HL-60/S4 (cell line): Measurements from ENCODE around the gene ARID1A.

Experiments used
- in situ Hi-C: fragments of 300-500 bp; cut with MboI; formaldehyde crosslinking; loops from 2 replicates; pipeline ENCODE4 v1.14.3; 2022; ENCODE audit warnings: low sequenced_read_pairs

Gene ARID1A

DNA sequence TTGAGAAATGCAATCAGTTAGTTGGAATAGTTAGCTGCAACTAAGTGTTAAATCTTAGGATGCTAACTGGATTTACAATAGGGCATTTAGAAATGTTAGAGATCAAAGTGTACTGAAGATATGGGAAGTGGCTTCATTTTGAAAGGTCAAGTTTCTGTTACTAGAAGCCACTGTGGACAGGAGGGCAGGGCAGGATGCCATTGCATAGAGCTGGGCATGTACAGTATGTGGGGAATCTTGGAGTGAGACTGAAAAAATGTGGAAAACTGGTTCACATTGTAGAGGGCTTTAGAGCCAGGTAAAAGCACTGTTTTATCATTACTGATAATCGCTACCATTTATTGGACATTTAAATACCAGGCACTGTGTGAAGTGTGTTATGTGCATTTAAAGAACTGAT, 31.0 kb downstream of the ARID1A start:
- in situ Hi-C loops, result no loop called here

DNA sequence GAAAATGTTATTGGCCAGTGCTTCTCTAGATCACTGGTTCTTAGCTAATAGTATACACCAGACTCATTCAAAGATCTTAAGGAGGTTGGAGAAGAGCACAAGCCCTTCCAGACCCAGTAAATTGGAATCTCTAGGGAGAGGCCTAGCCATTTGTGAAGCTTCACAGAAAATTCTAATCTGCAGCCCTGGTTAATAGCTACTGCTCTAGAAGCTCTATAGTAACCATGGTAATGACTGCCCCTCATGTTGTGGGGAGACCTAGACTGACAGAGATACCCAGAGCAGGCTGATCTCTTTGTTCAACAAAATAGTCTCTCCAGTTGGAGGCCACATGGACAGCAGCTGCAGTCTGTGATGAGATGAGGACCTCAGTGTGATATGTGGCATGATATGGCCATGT, 31.7 kb downstream of the ARID1A start:
- in situ Hi-C loops, result no loop called here

DNA sequence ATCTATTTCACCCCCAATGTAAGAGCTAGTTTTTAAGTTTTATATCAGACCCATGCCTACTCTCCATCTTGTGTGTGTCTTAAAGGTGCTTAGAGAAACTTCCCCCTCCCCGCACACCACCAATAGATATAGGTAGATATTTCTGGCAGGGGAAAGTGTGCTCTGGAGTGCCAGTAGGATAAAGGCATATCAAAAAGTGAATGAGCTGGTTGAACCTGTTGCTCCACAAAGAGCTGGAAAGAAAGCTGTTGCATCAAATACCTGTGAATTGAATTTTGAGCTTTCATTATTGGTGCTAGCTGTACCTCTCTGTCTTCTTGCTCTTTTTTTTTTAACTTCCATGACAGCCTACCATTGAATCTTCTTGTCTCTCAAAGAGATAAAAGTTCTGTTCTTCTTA, 32.8 kb downstream of the ARID1A start:
- in situ Hi-C loops, result no loop called here

DNA sequence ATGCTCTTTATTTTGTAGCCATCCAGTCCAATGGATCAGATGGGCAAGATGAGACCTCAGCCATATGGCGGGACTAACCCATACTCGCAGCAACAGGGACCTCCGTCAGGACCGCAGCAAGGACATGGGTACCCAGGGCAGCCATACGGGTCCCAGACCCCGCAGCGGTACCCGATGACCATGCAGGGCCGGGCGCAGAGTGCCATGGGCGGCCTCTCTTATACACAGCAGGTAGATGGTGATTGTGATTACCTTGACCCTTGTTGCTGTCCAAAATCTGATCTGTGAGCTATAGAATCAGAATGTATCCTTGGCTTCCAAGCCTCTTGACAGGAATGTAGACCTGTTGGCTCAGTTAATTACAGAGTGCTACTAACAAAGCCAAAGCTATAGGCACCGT, 33.8 kb downstream of the ARID1A start:
- in situ Hi-C loops, result no loop called here

DNA sequence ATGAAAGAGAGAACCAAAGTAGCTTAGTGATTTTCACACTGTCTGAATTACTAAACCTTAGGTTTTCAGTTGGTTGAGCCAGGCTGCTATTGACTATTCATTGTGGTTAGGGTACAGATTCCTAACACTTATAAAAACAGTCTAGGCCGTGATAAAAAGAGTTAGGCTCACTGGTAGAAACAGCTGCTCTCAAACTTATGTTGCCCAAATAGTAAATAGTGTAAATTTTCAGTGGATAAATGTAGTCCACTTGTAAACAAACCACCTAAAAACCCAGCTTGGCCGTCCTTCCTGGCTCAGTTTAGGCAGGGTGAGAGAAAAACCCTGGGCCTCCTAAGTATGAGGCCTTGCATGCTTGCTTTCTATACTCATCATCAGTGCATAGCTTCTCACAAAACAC, 34.9 kb downstream of the ARID1A start:
- in situ Hi-C loops, result no loop called here

DNA sequence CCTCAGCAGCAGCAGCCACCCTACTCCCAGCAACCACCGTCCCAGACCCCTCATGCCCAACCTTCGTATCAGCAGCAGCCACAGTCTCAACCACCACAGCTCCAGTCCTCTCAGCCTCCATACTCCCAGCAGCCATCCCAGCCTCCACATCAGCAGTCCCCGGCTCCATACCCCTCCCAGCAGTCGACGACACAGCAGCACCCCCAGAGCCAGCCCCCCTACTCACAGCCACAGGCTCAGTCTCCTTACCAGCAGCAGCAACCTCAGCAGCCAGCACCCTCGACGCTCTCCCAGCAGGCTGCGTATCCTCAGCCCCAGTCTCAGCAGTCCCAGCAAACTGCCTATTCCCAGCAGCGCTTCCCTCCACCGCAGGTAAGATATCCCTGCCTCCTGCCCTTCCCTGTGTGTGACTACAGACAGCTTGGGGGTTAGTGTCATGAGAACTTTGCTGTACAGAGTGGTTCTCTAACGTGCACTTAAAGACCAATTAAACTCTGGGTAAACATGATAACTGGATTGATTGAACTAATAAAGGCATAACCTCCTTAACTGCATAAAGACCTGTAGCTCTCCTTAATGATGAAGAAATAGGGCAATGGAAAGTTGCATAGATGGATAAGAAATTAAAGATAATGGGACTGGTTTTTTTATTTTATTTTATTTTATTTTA, 35.6 kb downstream of the ARID1A start:
- in situ Hi-C loops, result no loop called here

DNA sequence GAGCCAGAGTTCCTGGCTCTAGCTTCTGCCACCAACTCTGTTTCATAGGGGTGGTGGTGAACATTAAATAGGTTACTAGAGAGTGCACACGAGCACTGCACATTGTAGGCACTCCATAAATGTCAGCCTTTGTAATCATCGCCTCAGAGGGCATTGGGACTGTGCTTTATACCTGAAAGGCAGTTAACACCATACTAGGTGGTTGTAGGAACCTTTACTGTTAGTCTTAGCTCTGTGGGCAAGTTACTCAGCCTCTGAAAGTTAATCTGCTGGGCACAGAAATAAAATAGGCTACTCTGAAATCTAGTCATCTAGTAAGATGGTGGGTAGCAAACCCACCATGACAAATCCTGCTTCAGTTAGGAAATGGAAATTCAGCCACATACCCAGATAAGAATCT, 37.6 kb downstream of the ARID1A start:
- in situ Hi-C loops, result no loop called here

DNA sequence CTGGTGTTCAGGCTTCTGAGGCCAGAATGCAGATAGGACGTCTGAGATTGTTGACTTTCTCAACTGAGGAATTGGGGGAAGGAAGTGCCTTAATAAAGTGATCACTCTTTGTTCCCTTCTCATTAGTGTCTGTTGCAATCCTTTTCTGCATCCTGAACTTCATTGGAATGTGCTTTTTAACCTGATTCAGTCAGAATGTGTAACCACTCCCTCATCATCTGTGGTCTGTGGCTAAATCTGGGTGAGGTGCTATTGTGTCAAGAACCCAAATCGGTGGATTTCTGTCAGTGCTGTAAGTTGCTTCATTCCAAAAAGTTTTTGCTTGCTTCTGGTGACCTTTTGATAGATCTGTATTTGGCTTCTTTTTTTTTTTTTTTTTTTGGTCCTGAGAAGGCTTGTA, 38.2 kb downstream of the ARID1A start:
- in situ Hi-C loops, result no loop called here

DNA sequence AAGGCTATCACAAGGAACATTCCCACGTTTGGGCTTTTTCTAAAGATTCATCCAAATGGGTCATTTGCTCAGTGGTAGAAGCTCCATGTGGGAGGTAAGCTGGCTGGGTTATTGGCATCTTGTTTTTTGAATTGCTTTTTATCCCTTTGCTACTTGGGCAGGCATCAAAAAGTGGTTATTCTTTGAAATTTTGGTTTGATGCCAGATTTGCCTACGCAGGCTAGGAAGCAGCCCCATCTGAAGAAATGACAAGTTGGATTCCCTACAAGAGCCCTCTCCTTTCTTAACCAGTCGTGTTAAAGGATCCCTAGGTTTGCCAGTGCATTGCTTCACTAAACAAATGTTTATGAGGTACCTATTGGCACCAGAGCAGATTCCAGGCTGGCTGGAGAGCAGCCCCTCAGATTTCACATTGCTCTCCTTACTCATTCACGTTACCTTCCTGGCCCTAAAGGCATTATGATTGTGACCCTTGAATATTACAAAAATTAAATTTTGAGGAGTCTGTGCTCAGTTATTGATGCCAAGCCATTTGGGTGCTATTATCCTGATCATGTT, 38.8 kb downstream of the ARID1A start:
- in situ Hi-C loops, result no loop called here

DNA sequence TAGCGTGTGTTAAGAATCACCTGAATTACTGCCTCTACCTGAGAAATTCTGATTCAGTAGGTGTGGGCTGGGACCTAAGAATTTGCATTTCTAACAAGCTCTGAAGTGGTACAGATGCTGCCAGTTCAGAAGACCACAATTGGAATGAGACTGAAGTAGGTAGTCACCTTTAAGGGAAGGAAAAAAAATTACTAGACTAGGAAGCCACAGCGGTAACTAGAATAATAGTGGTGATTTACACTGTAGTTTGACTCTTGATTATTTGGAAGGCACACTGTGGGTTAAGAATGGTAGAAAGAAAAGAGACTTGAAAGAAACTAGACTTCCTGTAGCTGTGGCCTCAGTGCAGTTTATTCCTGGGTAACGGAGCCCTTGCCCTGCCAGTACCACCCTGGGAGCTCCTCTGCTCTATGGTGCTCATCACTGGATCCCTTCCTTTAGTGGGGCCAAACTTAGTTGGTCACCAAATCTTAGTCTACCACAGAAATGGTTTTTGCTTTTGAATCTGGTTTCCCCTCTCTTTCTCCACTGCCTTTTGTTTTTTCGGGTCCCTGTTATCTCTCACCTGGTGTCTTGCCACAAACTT, 43.6 kb downstream of the ARID1A start:
- in situ Hi-C loops, result no loop called here

DNA sequence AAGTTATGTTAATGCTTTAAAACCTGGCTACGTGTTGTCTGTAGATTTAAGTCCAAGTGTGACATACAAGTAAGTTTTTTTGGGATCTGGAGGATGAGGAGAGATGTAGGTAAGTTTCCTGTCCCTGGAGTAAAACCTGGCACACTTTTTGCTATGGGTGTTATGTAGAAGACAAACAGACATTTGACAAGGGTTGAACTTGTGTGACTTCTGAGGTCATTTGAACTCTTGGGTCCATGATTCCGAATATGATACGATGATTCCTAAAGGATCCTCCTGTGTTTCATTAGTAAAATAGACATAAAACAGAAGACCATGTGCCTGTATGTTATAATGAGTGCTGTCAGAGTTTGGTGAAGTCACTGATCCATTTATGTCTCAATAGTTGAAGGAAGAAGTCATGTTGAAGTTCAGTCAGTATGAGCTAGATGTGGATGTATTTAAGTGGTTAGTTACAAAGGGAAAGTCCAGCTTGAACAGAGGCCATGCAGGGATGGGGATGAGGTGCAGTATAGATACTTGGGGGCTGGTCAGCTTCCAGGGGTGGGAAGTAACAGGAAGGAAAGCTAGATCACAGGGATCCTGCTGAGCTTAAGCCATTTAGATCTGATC, 44.3 kb downstream of the ARID1A start:
- in situ Hi-C loops, result no loop called here

DNA sequence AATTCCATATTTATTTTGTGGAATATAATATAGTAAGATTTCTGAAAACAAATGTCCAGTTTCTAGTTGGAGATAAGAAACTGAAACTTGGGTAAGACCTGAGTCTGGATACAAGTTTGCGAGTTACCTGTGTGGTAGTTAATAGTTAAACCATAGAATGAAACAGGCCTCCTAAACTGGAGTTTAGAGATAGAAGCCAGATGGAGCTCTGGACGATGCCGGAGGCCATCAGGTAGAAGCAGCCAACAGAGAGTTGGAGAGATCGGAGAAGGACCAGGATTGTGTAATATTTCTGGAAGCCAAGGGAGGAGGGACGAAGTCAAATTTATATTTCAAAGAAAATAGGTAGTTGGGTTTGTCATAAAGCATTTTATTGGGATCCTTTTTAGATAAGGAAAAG, 45.1 kb downstream of the ARID1A start:
- in situ Hi-C loops, result no loop called here

DNA sequence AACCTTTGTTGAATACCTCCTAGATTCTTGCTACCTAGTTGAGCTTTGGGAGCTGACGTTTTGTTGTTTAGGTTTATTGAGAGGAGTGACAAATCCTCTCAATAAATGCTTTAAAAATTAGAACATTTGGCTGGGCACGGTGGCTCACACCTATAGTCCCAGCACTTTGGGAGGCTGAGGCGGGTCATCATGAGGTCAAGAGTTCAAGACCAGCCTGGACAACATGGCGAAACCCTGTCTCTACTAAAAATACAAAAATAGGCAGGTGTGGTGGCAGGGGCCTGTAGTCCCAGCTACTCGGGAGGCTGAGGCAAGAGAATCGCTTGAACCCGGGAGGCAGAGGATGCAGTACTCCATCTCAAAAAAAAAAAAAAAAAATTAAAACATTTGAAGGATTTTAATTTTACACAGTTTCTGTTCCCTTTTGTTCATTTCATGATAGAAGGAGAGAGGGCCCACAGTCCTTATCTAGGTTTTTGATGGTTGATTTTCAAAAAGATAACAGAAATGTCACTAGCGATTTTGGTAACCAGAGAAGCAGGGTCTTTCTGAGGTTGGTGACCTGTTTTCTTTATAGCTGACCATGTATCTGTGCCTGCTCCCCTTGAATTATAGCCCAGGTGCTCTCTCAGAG, 47.7 kb downstream of the ARID1A start:
- in situ Hi-C loops, result no loop called here

DNA sequence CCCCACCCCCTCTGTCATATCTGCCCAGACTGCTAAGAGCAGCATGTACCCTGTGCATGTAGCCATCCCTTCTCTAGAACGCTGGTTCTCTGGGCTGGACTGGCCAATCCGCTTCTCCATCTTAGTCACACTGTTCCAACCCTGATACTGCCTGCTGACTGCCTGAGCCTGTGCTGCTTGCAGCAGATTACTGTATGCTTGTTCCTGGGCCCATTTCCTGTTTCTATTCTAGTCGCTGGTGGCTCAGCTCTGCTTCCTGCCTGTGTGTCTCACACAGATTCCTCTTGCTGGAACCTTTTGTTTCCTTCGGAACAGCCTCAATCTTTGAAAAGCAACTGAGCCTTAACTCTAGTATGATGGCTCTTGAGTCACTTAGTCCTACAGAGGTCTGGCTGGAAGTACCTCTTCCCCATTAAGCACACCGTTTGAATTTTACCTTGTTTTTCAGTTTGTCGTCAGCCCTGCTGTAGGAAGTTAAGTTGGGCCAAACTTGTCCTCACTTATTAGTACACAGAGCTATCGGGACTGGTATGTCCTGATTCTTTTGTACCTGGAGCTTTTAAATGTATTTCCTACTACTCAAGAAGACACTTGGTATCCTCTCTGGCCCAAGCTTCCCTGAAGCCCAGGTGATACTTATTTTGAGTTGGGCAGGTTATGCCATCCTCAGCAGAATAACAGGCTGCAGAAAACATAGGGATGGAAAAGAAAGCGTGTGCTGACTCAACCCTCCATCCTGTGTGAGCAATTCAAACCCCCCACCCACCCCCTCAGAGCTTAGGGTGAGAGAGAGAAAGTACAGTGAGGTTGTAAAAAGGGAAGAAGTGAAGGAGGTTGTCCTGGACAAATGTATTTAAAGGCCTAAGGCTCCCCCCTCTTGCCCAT, 48.5 kb downstream of the ARID1A start:
- in situ Hi-C loops, result no loop called here

DNA sequence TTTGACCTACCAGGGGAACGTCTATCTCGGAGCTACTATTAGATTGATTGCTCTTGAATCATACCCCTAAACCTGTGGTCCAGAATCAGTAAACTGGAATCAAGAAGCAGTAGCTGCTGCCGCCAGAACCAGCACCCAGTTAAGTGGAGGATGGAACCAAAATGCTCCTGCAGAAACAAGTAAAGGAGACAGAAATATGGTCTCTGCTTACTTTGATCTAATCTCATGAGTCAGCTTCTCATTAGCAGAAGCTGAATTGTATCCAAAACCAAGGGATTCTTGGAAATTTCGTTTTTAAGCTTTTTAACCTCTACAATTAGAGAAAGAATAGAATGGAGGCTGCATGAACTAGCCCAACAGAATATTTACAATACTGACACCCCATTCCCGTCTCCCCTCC, 49.4 kb downstream of the ARID1A start:
- in situ Hi-C loops, result no loop called here

DNA sequence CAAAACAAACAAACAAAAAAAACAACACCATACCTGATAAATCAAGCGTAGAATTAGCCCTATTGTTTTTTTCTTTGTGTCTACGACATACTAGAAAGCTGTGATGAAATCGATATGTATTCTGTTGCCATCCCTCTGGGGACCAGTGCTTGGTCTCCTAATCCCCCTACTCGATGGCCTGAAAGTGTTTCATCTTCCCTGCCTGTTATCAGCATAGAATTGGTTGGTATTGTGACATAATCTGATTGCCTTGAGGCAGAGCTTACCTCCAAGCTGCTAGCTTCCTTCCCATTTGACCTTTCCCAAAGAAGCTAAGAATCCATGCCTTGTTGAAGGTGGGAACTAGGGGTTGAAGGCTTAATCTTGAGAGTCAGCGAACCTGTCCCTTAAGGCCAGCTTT, 51.2 kb downstream of the ARID1A start:
- in situ Hi-C loops, result no loop called here

DNA sequence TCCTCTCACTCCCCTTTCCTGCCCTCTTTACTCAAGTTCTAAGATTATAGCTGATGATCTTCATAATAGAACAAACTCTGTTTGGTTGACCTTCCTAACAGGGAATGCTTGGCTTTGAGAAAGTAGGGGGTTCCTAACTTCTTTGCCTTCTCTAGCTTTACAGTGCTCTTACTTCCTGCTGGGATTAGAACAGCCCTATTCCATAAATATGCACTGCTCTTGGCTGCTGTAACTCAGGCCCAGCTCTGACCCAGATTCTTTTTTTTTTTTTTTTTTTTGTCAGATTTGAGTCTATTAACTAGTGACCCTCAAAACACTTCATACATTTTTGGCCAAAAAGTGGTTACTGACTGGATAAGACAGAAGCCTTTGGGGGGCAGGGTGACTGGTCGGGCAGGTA, 52.5 kb downstream of the ARID1A start:
- in situ Hi-C loops, result no loop called here

DNA sequence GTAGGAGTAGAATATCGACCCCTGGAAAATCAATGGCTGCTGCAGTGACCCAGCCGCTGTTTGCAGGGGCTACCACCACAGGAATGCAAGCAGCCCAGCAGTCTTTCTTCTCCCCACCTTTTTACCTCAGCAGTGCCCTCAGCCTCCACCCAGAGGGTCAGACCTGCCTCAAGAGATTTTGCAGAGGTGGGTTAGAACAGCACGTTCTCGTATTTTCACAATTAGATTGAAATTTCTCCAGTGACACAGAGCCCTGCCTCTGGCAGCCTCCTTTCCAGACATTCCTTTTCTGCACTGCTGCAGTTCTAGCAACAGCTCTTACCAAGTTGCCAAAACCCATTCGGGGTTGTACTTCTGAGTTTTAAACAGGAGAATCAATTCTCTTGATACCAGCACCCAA, 53.6 kb downstream of the ARID1A start:
- in situ Hi-C loops, result no loop called here

DNA sequence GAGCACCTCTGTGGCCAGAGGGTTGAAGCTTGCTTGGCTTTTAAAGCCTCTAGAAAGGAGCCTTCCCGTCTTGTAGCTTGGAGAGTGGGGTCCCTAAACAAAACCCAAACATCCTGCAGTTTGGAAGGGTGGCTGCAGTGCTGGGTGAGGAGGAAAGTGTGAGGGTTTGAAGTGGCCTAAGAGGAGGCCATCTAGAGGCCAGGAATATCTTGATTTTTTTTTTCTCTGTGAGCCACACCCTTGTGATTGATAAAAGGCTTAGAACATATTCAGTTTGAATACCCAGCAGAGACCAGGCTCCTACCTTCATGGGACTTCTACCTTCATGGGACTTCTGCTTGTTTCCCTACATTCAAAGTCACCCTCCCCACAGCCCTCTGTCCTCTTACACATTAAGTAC, 54.6 kb downstream of the ARID1A start:
- in situ Hi-C loops, result no loop called here

DNA sequence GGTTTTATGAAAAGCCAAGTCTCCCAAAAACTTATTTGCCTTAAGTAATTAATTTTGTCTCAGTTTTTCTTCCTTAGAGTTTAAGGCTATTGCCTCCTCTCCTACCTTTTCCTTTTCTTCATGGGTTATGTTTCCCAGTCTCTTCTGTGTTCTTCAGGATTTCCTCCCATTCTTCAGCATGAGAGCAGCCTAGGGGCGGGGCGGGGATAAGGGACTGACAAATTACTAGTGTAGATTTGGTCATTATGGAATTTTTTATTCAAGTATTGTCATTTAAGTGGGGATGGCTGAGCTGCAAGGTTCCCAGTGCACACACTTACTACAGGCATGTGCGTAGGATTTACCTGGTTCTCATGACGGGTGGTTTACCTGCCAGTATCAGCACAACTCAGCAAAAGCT, 56.7 kb downstream of the ARID1A start:
- in situ Hi-C loops, result no loop called here
